Colon (tissue), 2 donors: ENCODE data around the gene AGAP3.

Experiments used
- FAIRE-seq: peaks from 2 replicates; lab custom pipeline; 2012; peaks lifted over from hg19 to GRCh38; lab: Jason Lieb, UNC
- donor health status: control.
- donor health status: control.

Gene AGAP3

DNA sequence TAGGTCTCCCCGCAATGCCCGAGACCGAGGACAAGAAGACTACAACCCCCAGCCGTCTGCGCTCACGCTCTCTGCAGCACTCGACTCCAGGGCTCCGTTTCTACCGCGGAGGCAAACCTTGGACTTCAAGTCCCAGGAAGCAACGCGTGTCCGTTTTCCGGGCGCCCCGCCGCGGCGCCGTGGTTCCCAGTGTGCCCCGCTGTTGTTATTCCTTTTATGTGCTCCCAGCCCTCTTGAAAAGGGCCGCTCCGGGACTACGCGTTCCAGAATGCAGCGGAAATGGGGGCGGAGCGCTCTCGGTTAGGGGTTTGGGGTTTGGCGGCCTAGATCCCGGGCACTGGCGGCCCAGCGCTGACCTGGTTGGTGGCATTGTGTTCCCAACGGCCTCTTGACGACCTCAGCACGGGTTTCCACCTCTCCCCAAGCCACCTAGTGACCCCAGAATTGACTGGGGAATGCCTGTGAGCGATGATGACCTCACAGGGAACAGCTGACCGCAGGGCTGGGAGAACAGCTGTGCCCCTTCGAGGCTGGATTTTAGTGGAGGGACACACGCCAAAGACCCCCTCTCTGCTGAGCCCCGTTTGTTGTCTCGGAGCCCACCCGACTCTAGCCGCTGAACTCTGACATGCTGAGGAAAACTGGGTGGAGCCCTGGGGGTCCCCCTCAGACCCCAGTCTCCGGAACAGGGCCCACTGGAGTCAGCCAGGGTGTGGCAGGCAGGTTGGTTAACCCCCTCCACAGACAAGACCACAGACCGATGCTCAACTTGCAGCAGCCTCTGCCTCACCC lies 28.1 kb upstream of the AGAP3 start:
- FAIRE-seq, result no peak

DNA sequence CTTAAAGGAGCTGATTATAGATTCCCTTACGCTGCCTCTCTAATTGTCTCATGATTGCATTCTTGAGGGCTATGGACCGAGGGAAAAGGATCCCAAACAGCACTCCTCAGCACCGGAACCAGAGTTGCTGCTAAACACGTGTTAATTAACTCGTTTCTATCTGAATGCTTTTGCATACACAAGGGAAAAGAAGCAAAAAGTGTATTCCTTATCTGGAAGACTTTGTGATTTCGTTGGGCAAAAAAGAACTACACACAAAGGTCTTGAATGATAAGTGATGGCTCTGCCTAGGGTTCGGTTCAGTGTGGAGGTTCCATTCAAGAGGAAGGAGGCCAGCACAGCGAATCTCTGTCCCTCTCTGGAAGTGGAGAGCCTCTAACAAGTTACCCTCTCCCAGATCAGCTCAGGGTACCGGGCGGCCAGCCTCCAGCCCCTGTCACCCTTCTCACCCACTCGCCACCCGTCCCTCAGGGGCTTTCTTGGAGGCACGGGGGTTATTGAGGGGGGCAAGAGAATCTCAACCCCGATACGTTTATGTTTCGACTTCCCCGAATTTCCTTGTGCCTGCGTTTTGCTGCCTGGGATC lies 27.4 kb upstream of the AGAP3 start:
- no peak for FAIRE-seq

DNA sequence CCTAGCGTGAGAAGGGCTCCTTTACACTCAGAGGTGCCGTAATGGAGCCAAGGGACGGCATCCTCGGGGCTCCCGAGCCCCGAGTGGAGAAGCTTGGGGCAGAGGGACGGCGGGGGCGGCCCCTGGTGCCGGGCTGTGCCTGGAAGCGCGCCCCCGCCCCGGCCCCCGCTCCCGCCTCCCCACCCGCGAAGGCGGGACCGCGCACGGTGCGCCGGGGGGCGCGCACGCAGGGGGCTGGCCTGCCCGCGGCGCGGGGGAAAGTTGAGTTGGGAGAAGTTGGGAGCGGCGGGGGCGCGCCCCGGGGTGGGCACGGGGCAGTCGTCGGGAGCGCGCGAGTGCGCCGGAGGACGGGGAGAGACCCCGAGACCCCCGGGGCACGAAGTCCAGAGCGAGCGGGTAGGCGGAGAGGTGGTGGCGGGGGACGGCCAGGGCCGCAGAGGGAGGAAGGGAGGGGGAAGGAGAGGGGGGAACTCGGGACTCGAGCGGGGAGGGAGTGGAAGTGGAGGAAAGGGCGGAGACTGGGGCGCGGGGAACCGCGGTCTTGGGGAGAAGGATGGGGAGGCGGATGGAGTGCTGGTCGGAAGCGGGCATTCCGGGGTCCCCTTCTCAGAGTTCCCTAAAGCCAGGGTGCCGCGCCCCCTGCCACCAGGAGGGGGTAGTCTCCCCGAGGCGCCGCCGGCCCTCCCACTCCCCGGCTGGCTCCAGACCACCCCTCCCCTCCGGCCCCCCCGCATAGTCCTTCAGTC lies 26.7 kb upstream of the AGAP3 start, which contains the start of gene SLC4A2:
SLC4A2 (plus strand) TSS at position 223 of the 746 bp plus-strand sequence. CDS start 2,399 bp downstream, outside the sequence.
- FAIRE-seq, result no peak

DNA sequence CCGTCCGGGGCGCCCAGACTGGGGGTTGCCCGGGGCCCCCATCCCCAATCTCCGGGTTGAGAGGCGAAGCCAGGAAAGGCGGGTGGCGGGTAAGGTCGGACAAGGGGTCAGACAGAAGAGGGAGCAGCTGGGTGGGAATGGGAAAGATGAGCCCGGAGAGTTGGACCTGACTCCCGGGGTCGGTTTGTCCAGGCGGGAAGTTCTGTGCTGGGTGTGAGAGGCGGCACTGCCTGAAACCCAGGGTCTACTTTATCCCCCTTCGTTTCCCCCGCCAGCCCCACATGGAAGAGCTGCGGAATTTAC lies 26.2 kb upstream of the AGAP3 start:
- no peak for FAIRE-seq

DNA sequence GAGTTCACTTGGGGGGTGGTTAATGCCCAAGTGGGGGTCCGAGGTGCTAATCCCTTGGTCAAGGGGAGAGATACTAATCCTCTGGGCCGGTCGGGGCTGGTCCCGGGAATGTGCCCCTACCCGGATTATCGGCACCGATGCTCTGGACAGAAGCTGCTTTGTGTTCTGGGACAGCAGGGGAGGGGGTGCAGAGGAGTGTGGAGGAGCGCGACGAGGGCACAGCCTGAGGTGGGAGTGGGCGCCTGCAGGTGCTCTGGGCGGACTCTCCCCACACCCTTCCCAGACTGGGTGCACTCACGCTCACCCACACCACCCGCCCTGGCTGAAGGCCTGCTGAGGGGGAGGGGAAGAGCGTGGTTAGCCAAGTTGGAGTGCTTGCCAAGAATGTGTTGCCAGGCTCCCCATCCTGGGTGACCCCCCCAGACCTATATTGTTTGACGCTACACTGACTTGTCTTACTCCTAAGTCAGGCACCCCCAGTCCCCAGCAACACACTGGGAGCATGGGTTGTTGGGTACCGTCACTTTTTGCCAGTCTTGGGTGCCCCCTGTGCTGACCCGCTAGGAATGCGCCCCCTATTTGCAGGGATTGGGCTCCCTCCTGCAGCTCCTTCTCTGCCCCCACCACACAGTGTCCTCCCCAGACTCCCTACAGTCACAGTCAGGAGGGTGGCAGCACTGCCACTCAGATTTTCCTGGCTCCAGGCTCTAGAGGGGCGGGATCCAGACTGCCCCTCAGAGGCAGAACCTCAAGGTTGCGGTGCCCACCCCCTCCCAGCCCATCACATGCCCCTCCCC lies 25.7 kb upstream of the AGAP3 start:
- no peak for FAIRE-seq

DNA sequence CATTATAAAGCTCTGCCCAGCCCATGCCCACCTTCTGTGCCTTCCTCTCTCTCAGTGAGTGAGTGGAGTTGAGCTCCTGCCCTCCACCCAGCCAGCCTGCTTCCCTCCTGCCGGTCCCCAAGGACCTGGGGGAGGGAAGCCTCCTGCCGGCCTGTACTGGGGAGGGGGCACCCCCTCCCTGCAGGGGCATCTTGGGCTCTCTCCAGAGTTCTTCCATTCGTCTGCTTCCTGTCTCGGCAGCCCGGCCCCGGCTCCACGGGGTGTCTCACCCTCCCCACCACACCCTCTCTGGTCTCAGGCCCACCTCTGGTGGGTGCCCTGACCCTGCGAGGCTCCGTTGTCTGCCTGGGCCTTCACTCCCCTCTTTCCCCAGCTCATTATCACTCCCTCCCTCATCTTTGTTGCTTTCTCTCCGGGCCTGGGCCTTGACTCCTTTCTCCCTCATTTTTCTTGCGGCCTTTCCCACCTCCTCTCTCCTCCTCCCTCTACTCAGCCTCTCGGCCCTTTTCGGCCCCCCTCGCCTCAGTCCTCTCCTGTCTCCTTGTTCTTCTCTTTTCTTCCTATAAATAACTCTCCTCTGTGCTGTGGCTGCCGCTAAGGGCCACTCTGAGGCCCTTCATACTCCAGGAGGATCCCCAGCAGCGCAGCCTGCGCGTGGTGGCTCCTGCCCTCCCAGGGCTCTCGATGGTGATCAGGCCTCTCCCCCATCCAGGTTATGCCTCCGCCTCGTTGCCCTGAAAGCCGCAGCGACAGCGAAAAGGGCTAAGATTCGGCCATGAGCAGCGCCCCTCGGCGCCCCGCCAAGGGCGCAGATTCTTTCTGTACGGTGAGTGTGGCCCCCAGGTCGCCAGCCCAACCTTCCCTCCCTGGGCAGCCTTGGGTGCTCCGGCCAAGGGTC lies 24.8 kb upstream of the AGAP3 start:
- no peak for FAIRE-seq

DNA sequence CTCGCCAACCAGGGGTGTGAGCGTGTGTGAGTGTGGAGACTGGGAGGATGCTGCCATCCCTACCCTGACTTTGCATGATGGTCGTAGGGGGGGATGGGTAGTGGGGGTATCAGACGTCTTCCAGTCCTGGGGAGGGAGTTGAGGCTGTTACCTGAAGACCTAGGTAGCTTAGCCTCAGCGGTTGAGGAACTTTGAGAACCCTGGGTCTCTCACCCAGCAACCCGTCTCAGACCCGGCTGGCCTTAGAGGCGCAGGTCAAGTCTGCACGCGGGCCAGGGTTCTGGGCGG lies 24.2 kb upstream of the AGAP3 start:
- no peak for FAIRE-seq

DNA sequence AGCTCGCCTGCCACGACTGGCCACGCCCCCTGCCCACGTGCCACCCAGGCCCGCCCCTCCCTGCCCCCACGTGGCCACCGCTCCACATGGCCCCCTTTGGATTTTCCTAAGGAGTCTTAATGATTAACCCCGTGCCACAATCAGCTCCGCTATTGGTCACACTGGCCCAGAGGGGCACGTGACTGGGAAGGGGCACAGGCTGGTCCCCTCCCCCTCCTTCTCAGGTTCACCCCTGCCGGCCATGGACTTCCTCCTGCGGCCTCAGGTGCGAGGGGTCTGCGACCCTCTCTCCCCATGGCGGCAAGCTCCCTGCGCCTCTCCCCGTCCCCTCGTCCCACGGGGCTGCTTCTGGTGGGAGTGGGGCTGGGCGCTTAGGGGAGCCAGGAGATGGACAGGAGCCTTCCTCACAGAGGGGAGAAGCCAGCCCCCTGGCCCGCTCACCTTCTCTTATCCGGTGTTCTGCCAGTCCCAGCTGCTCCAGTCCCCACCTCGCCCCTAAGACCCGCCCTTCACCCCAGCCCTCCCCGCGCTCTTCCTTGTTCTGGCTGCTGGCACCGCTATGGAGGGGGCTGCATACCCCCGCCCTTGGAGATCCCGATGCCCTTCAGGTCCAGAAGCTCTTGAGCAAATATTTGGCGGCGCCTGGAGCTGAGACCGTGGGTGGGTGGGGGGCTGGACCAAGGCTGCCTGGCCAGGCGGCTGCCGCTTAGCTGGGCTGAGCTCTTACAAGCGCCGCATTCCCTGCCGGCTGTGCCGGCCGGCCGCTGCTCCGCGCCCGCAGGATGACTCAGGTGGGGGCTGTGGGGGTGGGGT lies 23.7 kb upstream of the AGAP3 start:
- FAIRE-seq, result no peak

GRCh38 chr7:151063212-151063561 lies 23.1 kb upstream of the AGAP3 start:
- no peak for FAIRE-seq

GRCh38 chr7:151064454-151064853 lies 21.8 kb upstream of the AGAP3 start:
- no peak for FAIRE-seq

DNA sequence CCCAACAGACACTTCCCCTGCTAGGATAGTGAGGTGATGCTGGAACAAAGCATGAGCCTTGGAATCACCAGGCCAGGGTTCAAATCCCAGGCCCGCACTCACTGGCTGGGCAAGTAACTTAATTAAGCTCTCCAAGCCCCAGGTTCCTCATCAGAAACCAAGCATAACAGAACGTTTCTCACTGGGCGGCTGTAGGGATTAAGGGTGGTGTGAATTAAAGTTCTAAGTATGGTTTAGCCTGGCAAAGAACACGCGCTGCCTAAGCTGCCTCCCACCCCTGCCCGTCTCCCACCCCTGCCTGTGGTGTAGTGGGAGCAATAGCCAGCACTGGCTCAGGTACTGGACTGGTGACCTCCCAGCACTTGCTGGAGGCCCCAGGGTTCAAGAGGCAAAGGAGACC lies 21.3 kb upstream of the AGAP3 start:
- no peak for FAIRE-seq

- no peak for FAIRE-seq
Observed at GRCh38 chr7:151065516-151065915, 20.8 kb upstream of the AGAP3 start.

GRCh38 chr7:151066273-151066974 lies 19.9 kb upstream of the AGAP3 start:
- no peak for FAIRE-seq

DNA sequence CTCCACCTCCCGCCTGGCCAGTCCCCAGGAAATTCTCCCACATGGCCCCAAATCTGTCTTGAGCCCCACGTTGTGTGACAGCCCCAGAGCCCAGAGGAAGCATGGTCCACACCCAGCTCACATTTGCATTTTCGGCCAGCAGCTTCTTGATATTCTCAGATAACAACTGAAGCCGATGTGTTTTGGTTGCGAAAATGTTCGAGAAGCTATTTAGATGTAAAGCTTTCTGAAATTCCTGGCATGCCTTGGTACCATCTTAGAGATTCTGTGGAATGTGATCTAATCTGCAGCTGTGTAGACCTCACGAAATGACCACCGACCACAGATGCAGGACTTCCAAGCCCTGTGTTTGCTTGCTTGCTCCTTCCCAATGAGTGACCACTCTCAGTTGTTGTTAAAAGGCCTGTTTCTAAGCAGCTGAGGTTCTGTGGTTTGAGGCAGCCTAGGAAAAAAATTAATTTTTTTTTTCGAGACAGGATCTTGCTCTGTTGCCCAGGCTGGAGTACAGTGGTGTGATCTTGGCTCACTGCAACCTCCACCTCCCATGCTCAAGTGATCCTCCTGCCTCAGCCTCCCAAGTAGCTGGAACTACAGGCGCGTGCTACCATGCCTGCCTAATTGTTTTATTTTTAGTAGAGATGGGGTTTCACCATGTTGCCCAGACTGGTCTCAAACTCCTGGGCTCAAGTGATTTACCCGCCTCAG lies 18.1 kb upstream of the AGAP3 start:
- no peak for FAIRE-seq

DNA sequence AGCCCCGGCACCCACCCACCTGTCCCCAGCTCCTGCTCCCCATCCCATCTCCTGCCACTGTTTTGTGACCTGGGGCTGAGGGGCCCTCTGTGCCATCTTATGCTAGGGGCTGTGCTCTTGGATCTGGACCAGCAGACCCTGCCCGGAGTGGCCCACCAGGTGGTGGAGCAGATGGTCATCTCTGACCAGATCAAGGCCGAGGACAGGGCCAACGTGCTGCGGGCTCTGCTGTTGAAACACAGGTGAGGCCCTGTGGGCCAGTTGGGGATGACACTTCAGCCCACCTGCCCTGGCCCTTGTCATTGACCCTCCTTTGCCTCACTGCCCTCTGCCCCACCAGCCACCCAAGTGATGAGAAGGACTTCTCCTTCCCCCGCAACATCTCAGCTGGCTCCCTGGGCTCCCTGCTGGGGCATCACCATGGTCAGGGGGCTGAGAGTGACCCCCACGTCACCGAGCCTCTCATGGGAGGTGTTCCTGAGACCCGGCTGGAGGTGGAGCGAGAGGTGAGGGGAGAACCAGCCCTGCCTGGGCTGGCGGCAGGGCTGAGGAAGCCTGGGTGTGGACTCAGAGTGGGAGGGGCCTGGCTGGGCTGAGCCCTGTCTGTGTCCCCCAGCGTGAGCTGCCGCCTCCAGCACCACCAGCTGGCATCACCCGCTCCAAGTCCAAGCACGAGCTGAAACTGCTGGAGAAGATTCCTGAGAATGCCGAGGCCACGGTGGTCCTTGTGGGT lies 16.3 kb upstream of the AGAP3 start:
- FAIRE-seq, result no peak

GRCh38 chr7:151070574-151070960 lies 15.7 kb upstream of the AGAP3 start:
- no peak for FAIRE-seq

DNA sequence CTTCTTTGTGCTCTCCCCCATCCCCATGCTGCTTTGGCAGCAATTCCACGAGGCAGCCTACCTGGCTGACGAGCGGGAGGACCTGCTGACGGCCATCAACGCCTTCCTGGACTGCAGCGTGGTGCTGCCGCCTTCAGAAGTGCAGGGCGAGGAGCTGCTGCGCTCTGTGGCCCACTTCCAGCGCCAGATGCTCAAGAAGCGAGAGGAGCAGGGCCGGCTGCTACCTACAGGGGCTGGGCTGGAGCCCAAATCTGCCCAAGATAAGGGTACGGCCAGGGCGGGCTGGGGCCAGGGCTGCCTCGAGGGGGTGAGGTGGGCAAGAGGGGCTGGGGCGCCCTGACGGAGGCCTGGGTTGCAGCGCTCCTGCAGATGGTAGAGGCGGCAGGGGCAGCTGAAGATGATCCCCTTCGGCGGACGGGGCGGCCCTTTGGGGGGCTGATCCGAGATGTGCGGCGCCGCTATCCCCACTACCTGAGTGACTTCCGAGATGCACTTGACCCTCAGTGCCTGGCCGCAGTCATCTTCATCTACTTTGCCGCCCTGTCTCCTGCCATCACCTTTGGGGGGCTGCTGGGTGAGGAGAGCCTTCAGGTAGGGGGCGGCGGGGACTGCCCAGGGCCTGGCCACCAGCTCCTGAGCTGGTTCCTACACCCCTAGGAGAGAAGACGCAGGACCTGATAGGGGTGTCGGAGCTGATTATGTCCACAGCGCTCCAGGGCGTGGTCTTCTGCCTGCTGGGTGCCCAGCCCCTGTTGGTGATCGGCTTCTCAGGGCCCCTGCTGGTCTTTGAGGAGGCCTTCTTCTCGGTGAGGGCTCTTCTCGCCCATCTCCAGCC lies 15.0 kb upstream of the AGAP3 start:
- FAIRE-seq, result no peak

DNA sequence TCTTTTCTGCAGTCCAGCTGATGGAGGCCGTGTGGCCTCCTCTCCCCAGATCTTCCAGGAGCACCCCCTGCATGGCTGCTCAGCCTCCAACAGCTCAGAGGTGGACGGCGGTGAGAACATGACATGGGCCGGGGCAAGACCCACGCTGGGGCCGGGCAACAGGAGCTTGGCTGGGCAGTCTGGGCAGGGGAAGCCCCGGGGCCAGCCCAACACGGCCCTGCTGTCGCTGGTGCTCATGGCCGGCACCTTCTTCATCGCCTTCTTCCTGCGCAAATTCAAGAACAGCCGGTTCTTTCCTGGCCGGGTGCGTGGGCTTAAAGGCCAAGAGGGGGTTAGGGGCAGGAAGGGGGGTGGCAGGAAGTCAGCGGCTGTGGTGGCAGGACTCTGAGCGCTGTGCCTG lies 12.3 kb upstream of the AGAP3 start:
- no peak for FAIRE-seq
